Activated effector memory CD4-positive, alpha-beta T cell treated with anti-CD3 and anti-CD28 coated beads, Interleukin-2, amount 50 U/mL, for 16 hours (primary cell): Measurements from ENCODE around the gene PDRG1.

Experiments
- DNase-seq: peaks from one replicate; pipeline ENCODE4 v3.0.0-alpha.2; 2020

Gene PDRG1

GRCh38 chr20:31903627-31904386 lies 48.0 kb downstream of the PDRG1 start:
- no peak for DNase-seq

DNA sequence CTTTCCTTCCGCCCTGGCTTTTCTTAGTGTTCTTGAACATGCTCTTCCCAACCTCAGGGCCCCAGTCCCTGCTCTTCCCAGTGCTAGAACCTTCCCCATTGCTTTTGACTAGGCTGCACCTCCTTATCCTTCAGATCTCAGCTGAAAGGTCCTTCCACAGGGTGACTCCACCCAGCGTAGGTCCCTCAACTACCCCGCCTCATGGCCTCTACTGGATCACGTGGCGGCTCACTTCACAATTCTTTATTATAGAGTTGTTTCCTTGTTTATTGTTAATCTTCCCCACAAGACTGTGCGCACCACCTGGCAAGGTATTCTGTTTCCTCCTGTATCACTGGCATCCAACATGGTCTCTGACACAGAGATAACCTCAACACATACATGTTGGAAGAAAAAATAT lies 50.2 kb downstream of the PDRG1 start:
- DNase-seq: no peak

- no peak for DNase-seq
Observed at GRCh38 chr20:31897541-31897940, 54.3 kb downstream of the PDRG1 start.

- DNase-seq: no peak
Observed at GRCh38 chr20:31896049-31896448, 55.8 kb downstream of the PDRG1 start.

DNA sequence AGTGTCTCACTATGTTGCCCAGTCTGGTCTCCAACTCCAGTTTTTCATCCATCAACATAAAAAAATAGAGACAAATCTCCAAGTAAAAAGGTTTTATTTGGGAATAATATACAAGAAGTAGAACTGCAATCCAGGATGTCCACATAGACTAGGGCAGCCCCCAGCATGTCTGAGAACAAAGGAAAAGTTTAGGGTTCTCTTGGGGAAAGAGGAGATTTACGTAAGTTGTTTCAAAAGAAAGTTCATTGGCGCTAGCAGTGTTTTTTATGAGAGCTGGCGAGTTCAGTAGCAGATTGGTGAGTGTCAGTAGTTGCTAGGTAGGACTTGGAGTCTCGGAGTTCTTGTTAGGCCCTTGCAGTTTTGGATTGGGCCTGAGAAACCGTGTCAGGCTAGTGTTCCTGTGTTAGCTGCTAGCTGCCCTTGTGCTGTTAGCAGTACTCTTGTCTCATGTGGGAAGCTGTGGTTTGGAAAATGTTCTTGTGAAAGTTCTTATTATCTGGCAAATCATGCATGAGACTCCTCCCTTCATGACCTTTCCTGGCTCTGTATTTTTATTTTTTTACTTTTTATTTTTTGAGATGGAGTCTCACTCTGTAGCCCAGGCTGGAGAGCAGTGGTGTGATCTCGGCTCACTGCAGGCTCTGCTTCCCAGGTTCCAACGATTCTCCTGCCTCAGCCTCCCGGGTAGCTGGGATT lies 56.7 kb downstream of the PDRG1 start:
- DNase-seq: no peak
